AG08395 (cell line): ENCODE data around the gene RASA4B.
"Not testable (repeated sequence)": the region's sequence is repeated elsewhere in the genome, so short reads cannot be mapped to it uniquely, and the experiment has no call there.

ENCODE experiments used
- DNase-seq: peaks from one replicate; pipeline ENCODE4 v3.0.0; 2012; ENCODE audit warnings: mixed read lengths, low spot score

RASA4B gene

GRCh38 chr7:102473271-102473991 lies 44.1 kb downstream of the RASA4B start:
- no peak for DNase-seq

- no peak for DNase-seq
Observed at GRCh38 chr7:102472126-102473041, 45.2 kb downstream of the RASA4B start.

GRCh38 chr7:102471791-102472125 lies 45.8 kb downstream of the RASA4B start:
- DNase-seq, result no peak

- no peak for DNase-seq
Observed at GRCh38 chr7:102469972-102470825, 47.4 kb downstream of the RASA4B start.

- DNase-seq, result no peak
Observed at GRCh38 chr7:102469351-102469971, 48.1 kb downstream of the RASA4B start.

GRCh38 chr7:102468478-102469350 lies 48.9 kb downstream of the RASA4B start:
- DNase-seq, result no peak

- no peak for DNase-seq
Observed at GRCh38 chr7:102467581-102468477, 49.7 kb downstream of the RASA4B start.

- no peak for DNase-seq
Observed at GRCh38 chr7:102466097-102466496, 51.5 kb downstream of the RASA4B start.

GRCh38 chr7:102464577-102465280 lies 52.8 kb downstream of the RASA4B start, which contains the start of the genes ALKBH4 and LRWD1:
TSS of gene ALKBH4 (minus strand) at chr7:102464863. CDS start at chr7:102464836, 27 bp downstream.
TSS of gene LRWD1 (plus strand) at chr7:102464984. CDS start at chr7:102465081, 97 bp downstream.
- DNase-seq, result peak; percentile 100

GRCh38 chr7:102463841-102464576 lies 53.6 kb downstream of the RASA4B start:
- peak; percentile 21 for DNase-seq

GRCh38 chr7:102460467-102460866 lies 57.1 kb downstream of the RASA4B start:
- no peak for DNase-seq

- DNase-seq, result no peak
Observed at GRCh38 chr7:102459221-102459844, 58.2 kb downstream of the RASA4B start.

- DNase-seq, result no peak
Observed at GRCh38 chr7:102457352-102457924, 60.1 kb downstream of the RASA4B start.

GRCh38 chr7:102456327-102456726 lies 61.2 kb downstream of the RASA4B start:
- no peak for DNase-seq

- DNase-seq, result no peak
Observed at GRCh38 chr7:102455596-102455995, 62.0 kb downstream of the RASA4B start.

- not testable (repeated sequence) for DNase-seq
Observed at GRCh38 chr7:102454932-102455331, 62.6 kb downstream of the RASA4B start.

- DNase-seq, result no peak
Observed at GRCh38 chr7:102454468-102454867, 63.1 kb downstream of the RASA4B start.
